ENCODE results near the gene CCAR1.
"Not testable (repeated sequence)": the region's sequence is repeated elsewhere in the genome, so short reads cannot be mapped to it uniquely, and the experiment has no call there.

The CCAR1 gene, protein sequence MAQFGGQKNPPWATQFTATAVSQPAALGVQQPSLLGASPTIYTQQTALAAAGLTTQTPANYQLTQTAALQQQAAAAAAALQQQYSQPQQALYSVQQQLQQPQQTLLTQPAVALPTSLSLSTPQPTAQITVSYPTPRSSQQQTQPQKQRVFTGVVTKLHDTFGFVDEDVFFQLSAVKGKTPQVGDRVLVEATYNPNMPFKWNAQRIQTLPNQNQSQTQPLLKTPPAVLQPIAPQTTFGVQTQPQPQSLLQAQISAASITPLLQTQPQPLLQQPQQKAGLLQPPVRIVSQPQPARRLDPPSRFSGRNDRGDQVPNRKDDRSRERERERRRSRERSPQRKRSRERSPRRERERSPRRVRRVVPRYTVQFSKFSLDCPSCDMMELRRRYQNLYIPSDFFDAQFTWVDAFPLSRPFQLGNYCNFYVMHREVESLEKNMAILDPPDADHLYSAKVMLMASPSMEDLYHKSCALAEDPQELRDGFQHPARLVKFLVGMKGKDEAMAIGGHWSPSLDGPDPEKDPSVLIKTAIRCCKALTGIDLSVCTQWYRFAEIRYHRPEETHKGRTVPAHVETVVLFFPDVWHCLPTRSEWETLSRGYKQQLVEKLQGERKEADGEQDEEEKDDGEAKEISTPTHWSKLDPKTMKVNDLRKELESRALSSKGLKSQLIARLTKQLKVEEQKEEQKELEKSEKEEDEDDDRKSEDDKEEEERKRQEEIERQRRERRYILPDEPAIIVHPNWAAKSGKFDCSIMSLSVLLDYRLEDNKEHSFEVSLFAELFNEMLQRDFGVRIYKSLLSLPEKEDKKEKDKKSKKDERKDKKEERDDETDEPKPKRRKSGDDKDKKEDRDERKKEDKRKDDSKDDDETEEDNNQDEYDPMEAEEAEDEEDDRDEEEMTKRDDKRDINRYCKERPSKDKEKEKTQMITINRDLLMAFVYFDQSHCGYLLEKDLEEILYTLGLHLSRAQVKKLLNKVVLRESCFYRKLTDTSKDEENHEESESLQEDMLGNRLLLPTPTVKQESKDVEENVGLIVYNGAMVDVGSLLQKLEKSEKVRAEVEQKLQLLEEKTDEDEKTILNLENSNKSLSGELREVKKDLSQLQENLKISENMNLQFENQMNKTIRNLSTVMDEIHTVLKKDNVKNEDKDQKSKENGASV

GRCh38 chr10:68720793-68721672, at the start of gene CCAR1:
Gene CCAR1, plus strand, starts transcription at chr10:68721239. Its CDS starts 1,266 bp downstream, at chr10:68722505.
- peak; percentile 96 for DNase-seq (ENCODE audit: low read depth)

GRCh38 chr10:68684413-68684812, 36.6 kb upstream of the CCAR1 start:
- no peak for DNase-seq (ENCODE audit: low read depth)

- no peak for DNase-seq (ENCODE audit: low read depth)
Observed at GRCh38 chr10:68696018-68696417, 25.0 kb upstream of the CCAR1 start.

- DNase-seq (ENCODE audit: low read depth) = no peak
Observed at GRCh38 chr10:68697106-68697505, 23.9 kb upstream of the CCAR1 start.

DNA sequence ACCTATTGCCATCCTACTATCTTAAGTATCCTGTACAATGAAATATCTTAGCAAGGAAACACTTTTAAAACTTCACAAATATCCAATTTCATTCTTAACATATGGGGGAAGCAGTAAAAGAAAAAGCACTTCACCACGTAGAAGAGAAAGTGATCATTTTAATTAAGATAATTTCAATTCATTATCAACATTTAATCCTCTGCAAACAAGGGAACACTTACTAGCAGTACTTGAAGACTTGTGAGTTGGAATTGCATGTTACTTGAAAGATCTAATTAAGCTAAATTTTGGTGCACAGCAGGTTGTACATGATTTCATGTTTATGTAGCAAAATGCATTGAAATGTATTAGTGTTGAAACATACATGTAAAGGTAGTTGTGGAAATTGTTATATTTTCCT, 20.8 kb upstream of the CCAR1 start:
- no peak for DNase-seq (ENCODE audit: low read depth)

DNA sequence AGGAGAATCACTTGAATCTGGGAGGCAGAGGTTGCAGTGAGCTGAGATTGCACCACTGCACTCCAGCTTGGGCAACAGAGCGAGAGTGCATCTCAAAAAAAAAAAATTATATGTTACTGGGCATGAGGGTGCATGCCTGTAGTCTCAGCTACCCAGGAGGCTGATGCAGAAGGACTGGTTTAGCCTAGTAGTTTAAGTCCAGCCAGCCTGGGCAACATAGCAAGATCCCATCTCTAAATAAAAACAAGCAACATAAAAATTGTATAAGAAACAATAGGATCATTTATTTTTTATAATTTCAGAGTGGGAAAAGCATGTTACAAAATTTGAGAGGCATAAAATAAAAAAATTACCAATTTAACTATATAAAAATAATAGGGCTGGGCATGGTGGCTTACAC, 15.5 kb upstream of the CCAR1 start:
- no peak for DNase-seq (ENCODE audit: low read depth)

- not testable (repeated sequence) for DNase-seq (ENCODE audit: low read depth)
Observed at GRCh38 chr10:68708987-68709386, 12.1 kb upstream of the CCAR1 start.

- DNase-seq (ENCODE audit: low read depth) = not testable (repeated sequence)
Observed at GRCh38 chr10:68713065-68713464, 8.0 kb upstream of the CCAR1 start.

DNA sequence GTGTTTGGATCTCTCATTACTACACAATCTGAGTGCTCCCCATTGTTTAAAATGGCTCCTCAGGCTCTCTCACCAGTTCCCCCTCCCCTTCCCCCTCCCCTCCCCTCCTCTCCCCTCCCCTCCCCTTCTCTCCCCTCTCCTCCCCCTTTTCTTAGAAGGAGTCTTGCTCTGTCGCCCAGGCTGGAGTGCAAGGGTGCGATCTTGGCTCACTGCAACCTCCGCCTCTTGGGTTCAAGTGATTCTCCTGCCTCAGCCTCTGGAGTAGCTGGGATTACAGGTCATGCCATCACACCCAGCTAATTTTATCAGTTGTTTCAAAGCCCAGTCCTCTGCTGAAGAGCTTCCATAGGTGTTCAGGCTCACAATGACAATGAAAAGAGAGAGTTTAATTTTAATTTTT, 3.6 kb upstream of the CCAR1 start:
- DNase-seq (ENCODE audit: low read depth) = no peak

DNA sequence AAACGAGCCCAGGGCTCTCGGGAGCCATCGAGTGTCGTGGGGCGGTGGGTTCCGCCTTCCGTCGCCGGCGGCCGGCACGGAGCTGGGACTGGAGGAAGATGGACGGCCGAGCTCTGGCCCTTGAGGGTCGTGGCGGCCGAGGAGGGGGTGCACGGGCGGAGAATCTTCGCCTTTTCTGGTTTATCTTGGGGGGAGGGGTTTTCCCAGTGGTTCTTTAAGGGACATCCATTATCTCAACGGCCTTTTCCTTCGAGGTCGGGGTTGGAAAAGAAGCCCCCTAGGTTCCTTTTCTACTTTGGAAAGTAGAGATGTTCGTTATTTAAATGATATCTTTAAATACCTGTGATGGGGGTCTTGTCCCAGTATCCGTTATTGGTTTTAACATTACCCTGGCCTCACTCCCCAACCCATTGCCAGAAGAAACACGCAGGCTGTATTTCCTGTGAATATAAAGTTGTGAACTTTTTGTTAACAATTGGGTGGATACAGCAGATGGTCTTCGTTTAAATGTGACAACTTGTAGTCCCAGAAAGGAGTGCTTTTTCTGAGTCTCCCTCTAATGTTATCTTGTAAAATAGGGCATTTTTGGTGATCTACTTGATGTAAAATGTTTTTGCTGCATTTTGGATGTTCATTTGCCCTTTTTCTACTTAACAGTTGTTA, 765 bp downstream of the CCAR1 start:
- DNase-seq (ENCODE audit: low read depth) = no peak

DNA sequence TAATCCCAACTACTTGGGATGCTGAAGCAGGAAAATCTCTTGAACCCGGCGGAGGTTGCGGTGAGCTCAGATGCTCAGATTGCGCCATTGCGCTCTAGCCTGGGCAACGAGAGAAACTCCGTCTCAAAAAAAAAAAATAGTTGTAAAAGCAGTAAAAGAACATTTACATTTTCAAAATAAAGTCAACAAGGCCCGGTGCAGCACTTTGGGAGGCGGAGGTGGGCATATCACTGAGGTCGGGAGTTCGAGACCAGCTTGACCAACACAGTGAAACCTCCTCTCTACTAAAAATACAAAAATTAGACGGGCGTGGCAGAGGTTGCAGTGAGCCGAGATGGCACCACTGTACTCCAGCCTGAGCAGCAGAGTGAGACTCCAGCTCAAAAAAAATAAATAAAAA, 4.0 kb downstream of the CCAR1 start:
- DNase-seq (ENCODE audit: low read depth) = no peak

DNA sequence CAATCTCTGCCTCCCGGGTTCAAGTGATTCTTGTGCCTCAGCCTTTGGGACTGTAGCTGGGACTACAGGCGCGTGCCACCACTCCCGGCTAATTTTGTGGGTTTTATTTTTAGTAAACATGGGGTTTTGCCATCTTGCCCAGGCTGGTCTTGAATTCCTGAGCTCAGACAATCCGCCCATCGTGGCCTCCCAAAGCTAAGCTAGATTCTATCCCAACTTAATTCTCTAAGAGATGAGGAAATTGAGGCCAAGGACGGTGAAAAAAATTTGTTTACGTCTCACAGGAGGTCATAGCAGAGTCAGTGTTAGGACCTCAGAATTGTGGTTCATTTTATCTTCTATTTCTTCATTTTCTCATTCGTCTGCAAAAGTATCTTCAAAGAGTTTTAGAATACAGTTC, 6.1 kb downstream of the CCAR1 start:
- no peak for DNase-seq (ENCODE audit: low read depth)

DNA sequence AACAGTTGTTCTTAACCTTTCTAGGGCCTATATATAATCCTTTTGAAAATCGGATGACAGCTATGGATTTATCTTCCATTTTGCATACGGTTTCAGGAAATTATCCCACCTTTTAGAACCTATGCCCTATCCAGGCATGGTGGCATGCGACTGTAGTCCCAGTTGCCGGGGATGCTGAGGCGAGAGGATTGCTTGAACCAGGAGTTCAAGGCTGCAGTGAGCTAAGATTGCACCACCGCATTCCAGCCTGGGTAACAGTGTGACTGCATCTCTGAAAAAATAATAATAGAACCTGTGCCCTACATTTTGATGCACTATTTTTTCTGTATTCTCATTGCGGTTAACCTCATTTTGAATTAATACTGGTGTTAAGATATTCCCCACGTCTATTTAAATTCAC, 11.6 kb downstream of the CCAR1 start:
- DNase-seq (ENCODE audit: low read depth) = no peak

DNA sequence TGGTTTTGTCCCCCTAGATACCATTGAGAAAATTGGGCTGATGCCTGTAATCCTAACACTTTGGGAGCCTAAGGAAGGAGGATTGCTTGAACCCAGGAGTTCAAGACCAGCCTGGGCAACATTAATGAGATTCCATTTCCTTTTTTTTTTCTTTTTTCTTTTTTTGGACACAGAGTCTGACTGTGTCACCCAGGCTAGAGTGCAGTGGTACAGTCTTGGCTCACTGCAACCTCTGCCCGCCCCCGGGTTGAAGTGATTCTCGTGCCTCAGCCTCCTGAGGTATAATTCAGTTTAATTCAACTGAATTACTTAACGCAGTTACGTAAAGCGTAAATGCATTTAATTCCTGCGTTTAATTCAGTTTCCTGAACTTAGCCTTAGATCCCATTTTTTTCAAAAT, 13.3 kb downstream of the CCAR1 start:
- DNase-seq (ENCODE audit: low read depth) = no peak

DNA sequence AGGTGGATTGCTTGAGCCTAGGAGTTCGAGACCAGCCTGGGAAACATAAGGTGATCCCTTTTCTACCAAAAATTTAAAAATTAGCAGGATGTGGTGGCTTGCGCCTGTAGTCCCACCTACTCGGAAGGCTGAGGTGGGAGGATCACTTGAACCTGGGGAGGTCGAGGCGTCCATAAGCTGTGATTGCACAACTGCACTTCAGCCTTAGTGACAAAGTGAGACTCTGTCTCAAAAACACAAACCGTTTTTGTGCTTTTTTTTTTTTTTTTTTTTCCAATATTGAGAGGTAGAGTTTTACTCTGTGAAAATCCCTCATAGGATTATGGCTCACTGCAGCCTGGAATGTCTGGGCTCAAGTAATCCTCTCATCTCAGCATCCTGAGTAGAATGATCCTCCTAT, 14.1 kb downstream of the CCAR1 start:
- no peak for DNase-seq (ENCODE audit: low read depth)

- not testable (repeated sequence) for DNase-seq (ENCODE audit: low read depth)
Observed at GRCh38 chr10:68735739-68736138, 14.7 kb downstream of the CCAR1 start.

DNA sequence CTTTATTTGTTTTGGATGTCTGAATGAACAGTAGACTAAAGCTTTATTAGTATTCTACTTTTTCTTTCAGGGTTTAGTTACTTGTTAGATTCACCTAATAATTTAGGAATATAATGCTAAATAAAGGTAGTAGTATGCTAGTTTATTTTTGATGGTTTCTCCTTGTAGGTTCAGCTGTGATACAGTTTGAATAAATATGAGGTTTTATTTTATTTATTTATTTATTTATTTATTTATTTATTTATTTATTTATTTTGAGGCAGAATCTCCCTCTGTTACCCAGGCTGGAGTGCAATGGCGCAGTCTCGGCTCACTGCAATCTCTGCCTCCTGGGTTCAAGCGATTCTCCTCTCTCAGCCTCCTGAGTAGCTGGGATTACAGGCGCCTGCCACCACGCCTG, 19.6 kb downstream of the CCAR1 start:
- not testable (repeated sequence) for DNase-seq (ENCODE audit: low read depth)

- DNase-seq (ENCODE audit: low read depth) = no peak
Observed at GRCh38 chr10:68742397-68742796, 21.4 kb downstream of the CCAR1 start.

- no peak for DNase-seq (ENCODE audit: low read depth)
Observed at GRCh38 chr10:68752711-68753350, 31.8 kb downstream of the CCAR1 start.

DNA sequence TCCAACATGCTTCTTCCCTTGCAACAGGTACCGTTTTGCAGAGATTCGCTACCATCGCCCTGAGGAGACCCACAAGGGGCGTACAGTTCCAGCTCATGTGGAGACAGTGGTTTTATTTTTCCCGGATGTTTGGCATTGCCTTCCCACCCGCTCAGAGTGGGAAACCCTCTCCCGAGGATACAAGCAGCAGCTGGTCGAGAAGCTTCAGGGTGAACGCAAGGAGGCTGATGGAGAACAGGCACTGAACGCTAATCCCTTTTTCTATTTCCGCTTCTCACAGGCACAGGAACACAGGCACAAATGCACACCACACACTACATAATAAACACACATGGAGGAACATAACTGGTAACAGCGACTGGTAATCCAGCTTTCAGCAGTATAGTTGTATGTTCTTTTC, 35.2 kb downstream of the CCAR1 start:
- DNase-seq (ENCODE audit: low read depth) = no peak

DNA sequence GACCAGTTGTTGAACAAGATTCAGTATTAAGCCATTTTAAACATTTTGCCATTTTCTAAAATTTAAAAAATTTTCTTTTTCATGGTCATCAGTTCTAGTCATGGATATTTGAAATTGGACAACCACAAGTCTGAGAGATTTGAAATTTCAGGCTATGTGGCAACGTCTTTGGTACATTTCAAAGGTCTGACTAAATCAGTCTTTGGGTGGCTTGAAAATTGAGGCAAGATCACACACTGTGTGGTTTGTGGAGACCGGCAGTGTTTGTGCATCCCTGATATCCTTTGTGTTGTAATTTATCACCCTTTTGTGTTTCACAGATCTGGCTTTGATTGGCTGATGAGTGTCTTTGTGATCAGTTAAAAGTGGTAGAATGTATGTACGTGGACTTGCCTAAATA, 35.7 kb downstream of the CCAR1 start:
- no peak for DNase-seq (ENCODE audit: low read depth)
